ENCODE measurements around the gene CRYGD.

CRYGD gene

GRCh38 chr2:208083807-208084206, 40.5 kb downstream of the CRYGD start:
- no peak for DNase-seq (ENCODE audit: low read depth)

- no peak for DNase-seq (ENCODE audit: low read depth)
These were observed 47.0 kb downstream of the CRYGD start for GRCh38 chr2:208077276-208077675.

GRCh38 chr2:208074610-208075356, 49.5 kb downstream of the CRYGD start:
- no peak for DNase-seq (ENCODE audit: low read depth)

- DNase-seq (ENCODE audit: low read depth): no peak
These were observed 52.0 kb downstream of the CRYGD start for GRCh38 chr2:208072250-208072892.
